Measurements from ENCODE around the gene CFAP46. TPM values are rescaled to one million over a fixed set of nuclear protein-coding genes. Genes with fewer than 3 reads are reported as not detected.

CFAP46 gene
- polyA plus RNA-seq, 1 donor from 2014 or later: 2.6 TPM

GRCh38 chr10:132960071-132960472, 17.7 kb upstream of the CFAP46 start:
- no peak overlapping the region for H3K9ac ChIP-seq (ENCODE audit: low read length)
- H3K27ac ChIP-seq (ENCODE audit: low read length): no peak overlapping the region
- H3K4me3 ChIP-seq (ENCODE audit: low read length): no peak overlapping the region
- no peaks in the 10 kb centered on the region for H3K27me3 ChIP-seq (ENCODE audit: insufficient read depth, low read depth, low read length)
- no peaks in the 10 kb centered on the region for H3F3A ChIP-seq (ENCODE audit: insufficient read depth, low read length, poor library complexity, severe bottlenecking)
- H3K9me3 ChIP-seq (ENCODE audit: low read length): no peaks in the 10 kb centered on the region
- no peak overlapping the region for H2AFZ ChIP-seq (ENCODE audit: low read depth, low read length)
- no peaks in the 10 kb centered on the region for H3K79me2 ChIP-seq (replicated peaks; ENCODE audit: insufficient read depth, low read length)
- H3K9me2 ChIP-seq (ENCODE audit: insufficient read depth, low read length): no peaks in the 10 kb centered on the region
- H3K36me3 ChIP-seq (ENCODE audit: insufficient read depth, low read length): no peaks in the 10 kb centered on the region
- H3K4me2 ChIP-seq (ENCODE audit: low read length): no peak overlapping the region
- TF ChIP-seq RAD21 (conservative IDR thresholded peaks at IDR 0.05) (no peak), EP300 (conservative IDR thresholded peaks at IDR 0.05; ENCODE audit: poor library complexity, severe bottlenecking) (no peak), MXI1 (conservative IDR thresholded peaks at IDR 0.05; ENCODE audit: poor library complexity, severe bottlenecking) (no peak), SMC3 (conservative IDR thresholded peaks at IDR 0.05; ENCODE audit: poor library complexity) (no peak), POLR2AphosphoS5 (IDR thresholded peaks at IDR 0.05) (no peak), REST (IDR thresholded peaks at IDR 0.05; ENCODE audit: borderline replicate concordance) (no peak), EZH2 (IDR thresholded peaks at IDR 0.05; ENCODE audit: borderline replicate concordance, insufficient read depth, low read length, poor library complexity, severe bottlenecking) (no peak), TAF1 (IDR thresholded peaks at IDR 0.05; ENCODE audit: low read depth) (no peak)
- TF ChIP-seq, protein P1, sequence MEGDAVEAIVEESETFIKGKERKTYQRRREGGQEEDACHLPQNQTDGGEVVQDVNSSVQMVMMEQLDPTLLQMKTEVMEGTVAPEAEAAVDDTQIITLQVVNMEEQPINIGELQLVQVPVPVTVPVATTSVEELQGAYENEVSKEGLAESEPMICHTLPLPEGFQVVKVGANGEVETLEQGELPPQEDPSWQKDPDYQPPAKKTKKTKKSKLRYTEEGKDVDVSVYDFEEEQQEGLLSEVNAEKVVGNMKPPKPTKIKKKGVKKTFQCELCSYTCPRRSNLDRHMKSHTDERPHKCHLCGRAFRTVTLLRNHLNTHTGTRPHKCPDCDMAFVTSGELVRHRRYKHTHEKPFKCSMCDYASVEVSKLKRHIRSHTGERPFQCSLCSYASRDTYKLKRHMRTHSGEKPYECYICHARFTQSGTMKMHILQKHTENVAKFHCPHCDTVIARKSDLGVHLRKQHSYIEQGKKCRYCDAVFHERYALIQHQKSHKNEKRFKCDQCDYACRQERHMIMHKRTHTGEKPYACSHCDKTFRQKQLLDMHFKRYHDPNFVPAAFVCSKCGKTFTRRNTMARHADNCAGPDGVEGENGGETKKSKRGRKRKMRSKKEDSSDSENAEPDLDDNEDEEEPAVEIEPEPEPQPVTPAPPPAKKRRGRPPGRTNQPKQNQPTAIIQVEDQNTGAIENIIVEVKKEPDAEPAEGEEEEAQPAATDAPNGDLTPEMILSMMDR (IDR thresholded peaks at IDR 0.05; ENCODE audit: poor library complexity, severe bottlenecking): no peak
- H4K20me1 ChIP-seq (ENCODE audit: insufficient read depth): no peaks in the 10 kb centered on the region

- TF ChIP-seq, protein P1 (IDR thresholded peaks at IDR 0.05; ENCODE audit: poor library complexity, severe bottlenecking): no peak
- TF ChIP-seq POLR2AphosphoS5 (IDR thresholded peaks at IDR 0.05) (no peak), TAF1 (IDR thresholded peaks at IDR 0.05; ENCODE audit: low read depth) (no peak), REST (IDR thresholded peaks at IDR 0.05; ENCODE audit: borderline replicate concordance) (no peak), RAD21 (conservative IDR thresholded peaks at IDR 0.05) (no peak), SMC3 (conservative IDR thresholded peaks at IDR 0.05; ENCODE audit: poor library complexity) (no peak), MXI1 (conservative IDR thresholded peaks at IDR 0.05; ENCODE audit: poor library complexity, severe bottlenecking) (no peak), EP300 (conservative IDR thresholded peaks at IDR 0.05; ENCODE audit: poor library complexity, severe bottlenecking) (no peak), EZH2 (IDR thresholded peaks at IDR 0.05; ENCODE audit: borderline replicate concordance, insufficient read depth, low read length, poor library complexity, severe bottlenecking) (no peak)
- no peak overlapping the region for H3K4me2 ChIP-seq (ENCODE audit: low read length)
- no peaks in the 10 kb centered on the region for H3K9me2 ChIP-seq (ENCODE audit: insufficient read depth, low read length)
- no peak overlapping the region for H3K27ac ChIP-seq (ENCODE audit: low read length)
- H3K9ac ChIP-seq (ENCODE audit: low read length): no peak overlapping the region
- H3K79me2 ChIP-seq (replicated peaks; ENCODE audit: insufficient read depth, low read length): no peaks in the 10 kb centered on the region
- no peaks in the 10 kb centered on the region for H3K9me3 ChIP-seq (ENCODE audit: low read length)
- H3F3A ChIP-seq (ENCODE audit: insufficient read depth, low read length, poor library complexity, severe bottlenecking): no peaks in the 10 kb centered on the region
- H2AFZ ChIP-seq (ENCODE audit: low read depth, low read length): no peak overlapping the region
- H4K20me1 ChIP-seq (ENCODE audit: insufficient read depth): no peaks in the 10 kb centered on the region
- no peak overlapping the region for H3K4me3 ChIP-seq (ENCODE audit: low read length)
- H3K27me3 ChIP-seq (ENCODE audit: insufficient read depth, low read depth, low read length): no peaks in the 10 kb centered on the region
- no peaks in the 10 kb centered on the region for H3K36me3 ChIP-seq (ENCODE audit: insufficient read depth, low read length)
Observed at GRCh38 chr10:132959559-132959961, 17.2 kb upstream of the CFAP46 start.

All from neural cell (in vitro differentiated cells).